Measurements from ENCODE around the gene GRAP. TPM values are rescaled to one million over a fixed set of nuclear protein-coding genes. Genes with fewer than 3 reads are reported as not detected.

GRAP gene
- total RNA-seq, 2 experiments from 2014 or later: 11.9 to 12.2 TPM

Other genes with a start within 250 kb of the GRAP start
- gene PRPSAP2, start 188.8 kb downstream of the GRAP start, total RNA-seq: 10 to 100 TPM; 63.0 to 63.7 TPM
- not detected for gene SLC5A10, start 94.8 kb downstream of the GRAP start, total RNA-seq
- gene FAM83G, start 42.2 kb downstream of the GRAP start, total RNA-seq: 10 to 100 TPM; 11.9 to 12.1 TPM
- 1 to 10 TPM; 5.1 to 6.5 TPM for gene GRAPL, start 80.6 kb upstream of the GRAP start, total RNA-seq
- gene EPN2, start 190.4 kb upstream of the GRAP start, total RNA-seq: 1 to 10 TPM; 3.2 to 4.6 TPM

Data from activated CD8-positive, alpha-beta T cell treated with anti-CD3 and anti-CD28 coated beads for 36 hours (primary cell).